GM13977 (cell line): Measurements from ENCODE around the gene KDM8.

Source experiments
- DNase-seq: peaks from one replicate; pipeline ENCODE4 v3.0.0; 2012; ENCODE audit warnings: low spot score
- in situ Hi-C: fragments of 300-500 bp; cut with MboI; formaldehyde crosslinking; loops from one replicate; pipeline ENCODE4 v1.12.0; 2022; ENCODE audit warnings: low sequenced_read_pairs, low pct_unique_long_range_greater_than_20kb, mixed read lengths, inconsistent platforms; ENCODE audit not compliant: unreplicated experiment
- TF ChIP-seq, protein P1 (sequence below): IDR thresholded peaks from 2 replicates; pipeline ENCODE4 v1.5.1; 2012; ENCODE audit warnings: mild to moderate bottlenecking, control low read depth; ENCODE audit not compliant: insufficient read depth; ENCODE audit errors: extremely low read depth, missing control alignments

Gene KDM8

DNA sequence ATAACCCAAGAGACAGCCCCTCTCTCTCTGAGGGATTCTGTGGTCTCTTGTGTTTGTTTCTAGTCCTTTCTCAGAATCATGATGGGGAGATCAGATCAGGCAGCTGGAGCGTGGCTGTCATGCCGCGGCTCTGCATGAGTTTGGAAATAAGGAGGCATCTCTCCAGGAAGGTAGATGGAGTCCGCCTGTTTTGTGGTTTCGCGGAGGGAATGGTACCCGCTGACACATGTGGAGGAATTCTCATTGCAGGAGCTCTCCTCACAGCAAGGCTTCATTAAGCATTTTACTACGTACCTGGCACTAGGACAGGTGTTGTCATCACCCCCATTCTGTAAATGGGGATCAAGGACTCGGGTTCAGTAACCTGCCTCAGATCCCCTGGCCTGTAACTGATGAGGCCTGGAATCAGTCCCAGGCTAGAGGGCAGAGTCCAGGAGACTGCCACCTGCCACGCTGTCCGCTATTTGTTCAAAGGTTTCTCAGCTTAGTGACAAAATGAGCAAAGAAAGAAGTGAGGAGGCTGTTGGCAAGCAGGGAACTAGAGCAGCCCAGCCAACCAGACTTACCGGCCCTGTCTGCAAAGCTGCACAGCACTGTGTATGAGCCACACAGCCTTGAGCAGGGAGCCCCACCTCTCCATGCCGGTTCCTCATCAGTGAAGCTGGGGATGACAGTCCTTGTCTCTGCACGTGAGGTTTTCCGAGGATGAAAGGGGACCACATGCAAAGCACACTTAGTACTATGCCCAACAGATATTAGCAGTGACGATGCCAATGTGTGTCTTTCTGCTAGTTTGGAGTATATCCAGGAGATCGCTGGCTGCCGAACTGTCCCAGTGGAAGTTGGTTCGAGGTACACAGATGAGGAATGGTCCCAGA lies 11.0 kb downstream of the KDM8 start:
- in situ Hi-C loops, result no loop called here
- DNase-seq, result no peak
- TF ChIP-seq, protein P1, sequence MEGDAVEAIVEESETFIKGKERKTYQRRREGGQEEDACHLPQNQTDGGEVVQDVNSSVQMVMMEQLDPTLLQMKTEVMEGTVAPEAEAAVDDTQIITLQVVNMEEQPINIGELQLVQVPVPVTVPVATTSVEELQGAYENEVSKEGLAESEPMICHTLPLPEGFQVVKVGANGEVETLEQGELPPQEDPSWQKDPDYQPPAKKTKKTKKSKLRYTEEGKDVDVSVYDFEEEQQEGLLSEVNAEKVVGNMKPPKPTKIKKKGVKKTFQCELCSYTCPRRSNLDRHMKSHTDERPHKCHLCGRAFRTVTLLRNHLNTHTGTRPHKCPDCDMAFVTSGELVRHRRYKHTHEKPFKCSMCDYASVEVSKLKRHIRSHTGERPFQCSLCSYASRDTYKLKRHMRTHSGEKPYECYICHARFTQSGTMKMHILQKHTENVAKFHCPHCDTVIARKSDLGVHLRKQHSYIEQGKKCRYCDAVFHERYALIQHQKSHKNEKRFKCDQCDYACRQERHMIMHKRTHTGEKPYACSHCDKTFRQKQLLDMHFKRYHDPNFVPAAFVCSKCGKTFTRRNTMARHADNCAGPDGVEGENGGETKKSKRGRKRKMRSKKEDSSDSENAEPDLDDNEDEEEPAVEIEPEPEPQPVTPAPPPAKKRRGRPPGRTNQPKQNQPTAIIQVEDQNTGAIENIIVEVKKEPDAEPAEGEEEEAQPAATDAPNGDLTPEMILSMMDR, result no peak

DNA sequence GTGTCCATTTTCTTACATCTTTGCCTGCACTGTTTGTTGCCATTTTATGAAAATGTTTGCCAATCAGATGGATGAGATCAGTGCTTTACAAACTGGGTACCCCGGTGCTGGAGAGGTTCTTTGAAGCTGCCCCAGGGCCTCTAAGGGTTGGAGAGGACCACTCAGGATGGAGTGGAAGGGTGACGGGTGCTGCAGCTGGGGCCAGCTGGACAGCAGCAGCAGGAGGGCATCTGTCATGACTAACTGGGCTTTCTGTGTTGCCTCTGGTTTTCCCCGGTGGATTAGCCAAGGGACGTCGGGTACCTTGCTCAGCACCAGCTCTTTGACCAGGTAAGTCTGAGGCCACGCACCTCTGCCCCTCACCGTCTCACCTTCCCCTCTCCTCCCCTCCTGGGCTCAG lies 12.3 kb downstream of the KDM8 start:
- TF ChIP-seq, protein P1, result no peak
- no peak for DNase-seq
- in situ Hi-C loops, result no loop called here

DNA sequence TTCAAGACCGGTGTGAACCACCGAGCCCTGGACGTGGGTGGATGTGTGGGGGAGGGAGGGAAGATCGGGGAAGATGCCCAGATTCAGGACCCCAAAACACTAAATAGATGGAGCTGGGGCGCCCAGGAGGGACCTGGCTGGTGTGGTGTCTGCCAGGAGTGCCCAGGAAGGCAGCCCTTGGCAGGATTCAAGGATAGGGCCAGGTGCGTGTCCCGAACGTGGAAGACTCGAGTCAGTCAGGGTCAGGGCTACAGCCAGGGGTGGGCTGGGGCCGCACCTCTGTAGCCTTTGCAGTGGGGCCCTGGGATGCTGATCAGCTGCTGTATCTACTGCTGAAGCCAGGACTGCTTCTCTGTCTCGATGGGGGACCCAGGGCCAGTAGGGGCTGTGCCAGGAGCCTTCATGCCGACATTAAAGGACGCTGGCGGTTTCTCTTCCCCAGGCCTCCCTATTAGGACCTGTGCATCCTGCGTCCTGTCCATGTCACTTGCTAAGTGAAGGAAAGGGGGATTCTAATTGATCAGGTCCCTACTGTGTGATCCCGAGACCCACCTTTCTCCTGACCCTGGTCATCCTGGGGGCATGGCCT lies 13.1 kb downstream of the KDM8 start:
- in situ Hi-C loops, result no loop called here
- no peak for DNase-seq
- TF ChIP-seq, protein P1, result no peak

DNA sequence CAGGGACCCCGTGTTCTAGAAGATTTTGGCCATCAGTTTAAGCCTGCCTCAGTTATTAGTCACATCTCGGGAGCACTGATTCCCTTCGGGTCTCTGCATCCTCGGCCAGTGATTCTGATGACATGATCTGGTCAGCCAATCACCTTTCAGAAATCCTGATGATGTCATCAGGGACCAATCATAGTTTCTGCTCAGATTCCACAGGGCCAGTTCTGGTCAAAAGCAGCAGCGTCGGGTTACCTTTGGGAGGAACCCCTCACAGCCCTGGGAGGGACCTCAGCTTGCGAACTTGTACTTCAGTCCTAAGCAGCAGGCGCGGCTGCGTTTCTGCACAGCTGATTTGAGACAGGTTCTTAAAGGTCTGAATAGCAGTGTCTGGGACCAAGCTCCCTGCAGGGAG lies 13.9 kb downstream of the KDM8 start:
- in situ Hi-C loops, result no loop called here

DNA sequence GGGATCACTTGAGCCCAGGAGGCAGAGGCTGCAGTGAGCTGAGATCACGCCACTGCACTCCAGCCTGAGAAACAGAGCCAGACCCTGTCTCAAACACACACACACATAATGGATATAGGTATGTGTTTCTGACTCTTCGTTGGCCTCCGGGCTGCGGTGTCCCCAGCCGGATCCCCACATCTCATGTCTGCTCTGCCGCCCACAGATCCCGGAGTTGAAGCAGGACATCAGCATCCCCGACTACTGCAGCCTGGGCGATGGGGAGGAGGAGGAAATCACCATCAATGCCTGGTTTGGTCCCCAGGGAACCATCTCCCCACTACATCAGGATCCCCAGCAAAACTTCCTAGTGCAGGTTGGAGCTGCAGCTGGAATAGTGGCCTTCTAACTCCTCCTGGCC lies 15.4 kb downstream of the KDM8 start:
- no peak for DNase-seq
- TF ChIP-seq, protein P1, result no peak
- in situ Hi-C loops, result no loop called here

More for the DNA sequence above, 13.9 kb downstream of the KDM8 start:
- TF ChIP-seq, protein P1, result no peak
- no peak for DNase-seq

DNA sequence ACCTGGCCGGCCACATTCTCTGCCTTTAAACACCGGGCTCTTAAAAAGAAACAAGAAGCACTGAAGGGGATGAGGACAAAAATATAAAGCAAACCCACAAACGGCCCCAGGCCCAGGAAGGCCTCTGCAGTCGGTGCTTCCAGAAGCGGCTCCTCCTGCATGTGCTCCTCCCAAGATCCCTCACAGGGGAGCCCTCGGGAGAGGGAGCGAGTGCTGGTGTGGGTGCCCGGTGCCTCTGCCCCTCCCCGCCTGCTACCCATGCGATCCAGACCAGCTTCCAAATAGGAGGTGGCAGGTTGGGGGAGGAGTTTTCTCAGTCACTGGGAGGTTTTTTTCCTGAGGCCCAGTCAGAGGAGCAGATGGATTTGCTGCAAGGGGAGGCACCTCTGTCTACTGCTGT lies 15.8 kb downstream of the KDM8 start:
- in situ Hi-C loops, result no loop called here
- no peak for DNase-seq
- TF ChIP-seq, protein P1, result no peak
